ENCODE measurements around the gene NISCH. TPM values are rescaled to one million over a fixed set of nuclear protein-coding genes. Genes with fewer than 3 reads are reported as not detected.

NISCH gene
- polyA plus RNA-seq, 3 donors, result 9.7 to 106 (median 13.1) TPM

- no peaks in the 10 kb centered on the region for H3K79me2 ChIP-seq (ENCODE audit: insufficient read depth, low read length)
- no peaks in the 10 kb centered on the region for H3K4me1 ChIP-seq (ENCODE audit: control insufficient read depth in 1 of 2, insufficient read depth in 2 of 2, low read length in 2 of 2)
- H3K4me3 ChIP-seq (replicated peaks in 1 of 3; ENCODE audit: low read depth in 2 of 3, low read length in 3 of 3), result no peak overlapping the region
- TF ChIP-seq CTCF (IDR thresholded peaks at IDR 0.05), result no peak
- no peak for DNase-seq
- H3K36me3 ChIP-seq (replicated peaks in 1 of 2; ENCODE audit: control insufficient read depth in 1 of 2, insufficient read depth in 2 of 2, low read length in 2 of 2), result peaks cover 82 to 97% of the 10 kb centered on the region in 2 donors
- WGBS (ENCODE audit: insufficient coverage), result 91% methylated on average over 6 of the region's 14 CpGs
- peaks cover 9% of the 10 kb centered on the region for H4K20me1 ChIP-seq (ENCODE audit: insufficient read depth, low read length)
- peaks cover under 1 to 4% (median 1%) of the 10 kb centered on the region in 3 donors for H3K27me3 Mint-ChIP-seq (ENCODE audit: low read depth in 3 of 3)
- no peak overlapping the region for H3K4me3 Mint-ChIP-seq
- H3K27ac Mint-ChIP-seq, result peak overlapping the region in 1 of 7 donors; percentile 20
- H3K27me3 ChIP-seq (ENCODE audit: control insufficient read depth in 2 of 2, insufficient read depth in 2 of 2, low read length in 2 of 2), result no peaks in the 10 kb centered on the region
- no peak overlapping the region for H3K9ac ChIP-seq (ENCODE audit: insufficient read depth, low read length, poor library complexity, severe bottlenecking)
- H3K36me3 Mint-ChIP-seq, result peaks cover 70 to 90% of the 10 kb centered on the region in 2 donors
- H3K9me3 ChIP-seq (replicated peaks in 1 of 2; ENCODE audit: control insufficient read depth in 1 of 2, insufficient read depth in 1 of 2, low read length in 2 of 2), result no peaks in the 10 kb centered on the region
- H3K9me3 Mint-ChIP-seq, result no peaks in the 10 kb centered on the region
- intact Hi-C loops (cut with micrococcal nuclease), result no loop called here
- H3K27ac ChIP-seq (ENCODE audit: low read depth in 1 of 2, low read length in 2 of 2), result no peak overlapping the region
- no peak overlapping the region for H2AFZ ChIP-seq (ENCODE audit: insufficient read depth, low read depth, low read length, poor library complexity, severe bottlenecking)
- H3K4me2 ChIP-seq (replicated peaks; ENCODE audit: extremely low read depth, low read length, poor library complexity, severe bottlenecking), result no peak overlapping the region
- no peaks in the 10 kb centered on the region for H3K4me1 Mint-ChIP-seq
These were observed 67.3 kb downstream of the NISCH start for GRCh38 chr3:52522651-52523251.

GRCh38 chr3:52523386-52524257 lies 68.2 kb downstream of the NISCH start:
- Histone ChIP-seq H3K27me3 (ENCODE audit: control insufficient read depth in 2 of 2, insufficient read depth in 2 of 2, low read length in 2 of 2) (no peaks in the 10 kb centered on the region), H4K20me1 (ENCODE audit: insufficient read depth, low read length) (peaks cover 9% of the 10 kb centered on the region), H2AFZ (ENCODE audit: insufficient read depth, low read depth, low read length, poor library complexity, severe bottlenecking) (no peak overlapping the region), H3K4me3 (replicated peaks in 1 of 3; ENCODE audit: low read depth in 2 of 3, low read length in 3 of 3) (no peak overlapping the region), H3K79me2 (ENCODE audit: insufficient read depth, low read length) (no peaks in the 10 kb centered on the region), H3K4me2 (replicated peaks; ENCODE audit: extremely low read depth, low read length, poor library complexity, severe bottlenecking) (no peak overlapping the region), H3K4me1 (ENCODE audit: control insufficient read depth in 1 of 2, insufficient read depth in 2 of 2, low read length in 2 of 2) (no peaks in the 10 kb centered on the region), H3K27ac (ENCODE audit: low read depth in 1 of 2, low read length in 2 of 2) (no peak overlapping the region), H3K9me3 (replicated peaks in 1 of 2; ENCODE audit: control insufficient read depth in 1 of 2, insufficient read depth in 1 of 2, low read length in 2 of 2) (no peaks in the 10 kb centered on the region), H3K9ac (ENCODE audit: insufficient read depth, low read length, poor library complexity, severe bottlenecking) (no peak overlapping the region), H3K36me3 (replicated peaks in 1 of 2; ENCODE audit: control insufficient read depth in 1 of 2, insufficient read depth in 2 of 2, low read length in 2 of 2) (peaks cover 78 to 93% of the 10 kb centered on the region in 2 donors)
- no peak overlapping the region for H3K4me3 Mint-ChIP-seq
- intact Hi-C loops (cut with micrococcal nuclease), result no loop called here
- H3K27me3 Mint-ChIP-seq (ENCODE audit: low read depth in 3 of 3), result peaks cover 1 to 4% (median 2%) of the 10 kb centered on the region in 3 donors
- no peak for TF ChIP-seq CTCF (IDR thresholded peaks at IDR 0.05)
- H3K9me3 Mint-ChIP-seq, result no peaks in the 10 kb centered on the region
- H3K27ac Mint-ChIP-seq, result peak overlapping the region in 2 of 7 donors; percentile 4 to 10
- H3K4me1 Mint-ChIP-seq, result no peaks in the 10 kb centered on the region
- peaks cover 66 to 85% of the 10 kb centered on the region in 2 donors for H3K36me3 Mint-ChIP-seq
- no peak for DNase-seq
- 90% methylated on average over 17 of the region's 26 CpGs for WGBS (ENCODE audit: insufficient coverage)

Data from CD14-positive monocyte (primary cell).